AG08395 (cell line): Measurements from ENCODE around the gene DMD.

Source experiments
- DNase-seq: peaks from one replicate; pipeline ENCODE4 v3.0.0; 2012; ENCODE audit warnings: mixed read lengths, low spot score

The DMD gene

GRCh38 chrX:31227250-31227649, 1984.1 kb downstream of the DMD start:
- peak; percentile 55 for DNase-seq

GRCh38 chrX:31225819-31226218, 1985.5 kb downstream of the DMD start:
- no peak for DNase-seq

GRCh38 chrX:31224381-31225012, 1986.9 kb downstream of the DMD start:
- DNase-seq = no peak

GRCh38 chrX:31223817-31224216, 1987.5 kb downstream of the DMD start:
- DNase-seq = peak; percentile 20

GRCh38 chrX:31222946-31223345, 1988.4 kb downstream of the DMD start:
- no peak for DNase-seq

- no peak for DNase-seq
Measured at GRCh38 chrX:31219174-31219573, 1992.2 kb downstream of the DMD start.

- no peak for DNase-seq
Measured at GRCh38 chrX:31217084-31217483, 1994.3 kb downstream of the DMD start.

GRCh38 chrX:31215277-31215815, 1996.0 kb downstream of the DMD start:
- DNase-seq = no peak

GRCh38 chrX:31213941-31214340, 1997.4 kb downstream of the DMD start:
- DNase-seq = peak; percentile 26

- no peak for DNase-seq
Measured at GRCh38 chrX:31212856-31213748, 1998.2 kb downstream of the DMD start.

GRCh38 chrX:31209005-31209628, 2002.2 kb downstream of the DMD start:
- DNase-seq = no peak

GRCh38 chrX:31201503-31201902, 2009.8 kb downstream of the DMD start:
- no peak for DNase-seq

- DNase-seq = no peak
Measured at GRCh38 chrX:31200430-31200829, 2010.9 kb downstream of the DMD start.

- no peak for DNase-seq
Measured at GRCh38 chrX:31199840-31200114, 2011.6 kb downstream of the DMD start.

- peak; percentile 10 for DNase-seq
Measured at GRCh38 chrX:31199056-31199839, 2012.1 kb downstream of the DMD start.

- no peak for DNase-seq
Measured at GRCh38 chrX:31190221-31190975, 2021.0 kb downstream of the DMD start.

GRCh38 chrX:31186693-31187338, 2024.5 kb downstream of the DMD start:
- no peak for DNase-seq

- DNase-seq = no peak
Measured at GRCh38 chrX:31185884-31186283, 2025.5 kb downstream of the DMD start.

- DNase-seq = no peak
Measured at GRCh38 chrX:31181377-31182000, 2029.9 kb downstream of the DMD start.

GRCh38 chrX:31179203-31179602, 2032.1 kb downstream of the DMD start:
- DNase-seq = no peak

- no peak for DNase-seq
Measured at GRCh38 chrX:31178769-31179125, 2032.6 kb downstream of the DMD start.
